HG03139 (cell line): ENCODE data around the gene MYO1C.

Experiments used
- ATAC-seq: cut with Tn5 transposase; IDR thresholded peaks from one replicate; pipeline ENCODE4 v1.9.1; 2021; ENCODE audit not compliant: unreplicated experiment

The MYO1C gene

GRCh38 chr17:1486802-1487695 is 5.4 kb downstream of the MYO1C start:
- ATAC-seq: no peak

GRCh38 chr17:1485423-1486376 is 6.8 kb downstream of the MYO1C start:
- no peak for ATAC-seq

- ATAC-seq: peak; percentile 34
These were observed 7.6 kb downstream of the MYO1C start for GRCh38 chr17:1484676-1485422.

GRCh38 chr17:1484060-1484535 is 8.4 kb downstream of the MYO1C start:
- ATAC-seq: no peak

- no peak for ATAC-seq
These were observed 9.8 kb downstream of the MYO1C start for GRCh38 chr17:1482680-1483079.

GRCh38 chr17:1481736-1482135 is 10.8 kb downstream of the MYO1C start:
- no peak for ATAC-seq

GRCh38 chr17:1480747-1481465 is 11.6 kb downstream of the MYO1C start:
- no peak for ATAC-seq

GRCh38 chr17:1478418-1478817 is 14.1 kb downstream of the MYO1C start:
- ATAC-seq: no peak

GRCh38 chr17:1475321-1475854 is 17.1 kb downstream of the MYO1C start:
- ATAC-seq: no peak

- ATAC-seq: no peak
These were observed 17.9 kb downstream of the MYO1C start for GRCh38 chr17:1474402-1475189.

GRCh38 chr17:1473841-1474240 is 18.6 kb downstream of the MYO1C start:
- ATAC-seq: no peak

GRCh38 chr17:1473170-1473569 is 19.3 kb downstream of the MYO1C start:
- ATAC-seq: no peak

- no peak for ATAC-seq
These were observed 20.3 kb downstream of the MYO1C start for GRCh38 chr17:1471911-1472821.

- ATAC-seq: no peak
These were observed 21.0 kb downstream of the MYO1C start for GRCh38 chr17:1471490-1471889.

- no peak for ATAC-seq
These were observed 21.6 kb downstream of the MYO1C start for GRCh38 chr17:1470755-1471462.

GRCh38 chr17:1470071-1470754 is 22.3 kb downstream of the MYO1C start:
- ATAC-seq: no peak
